Measurements from ENCODE around the gene SPCS1. TPM values are rescaled to one million over a fixed set of nuclear protein-coding genes. Genes with fewer than 3 reads are reported as not detected.

Gene SPCS1
- total RNA-seq: 219 and 289 TPM in 2 replicates

GRCh38 chr3:52705688-52706686 is at the start of gene SPCS1, which contains the start of gene GLT8D1:
TSS of gene SPCS1 (plus strand) at chr3:52706106. CDS start at chr3:52706247, 141 bp downstream.
TSS of gene GLT8D1 (minus strand) at chr3:52705791. CDS start at chr3:52700460, 5,331 bp downstream.

DNA sequence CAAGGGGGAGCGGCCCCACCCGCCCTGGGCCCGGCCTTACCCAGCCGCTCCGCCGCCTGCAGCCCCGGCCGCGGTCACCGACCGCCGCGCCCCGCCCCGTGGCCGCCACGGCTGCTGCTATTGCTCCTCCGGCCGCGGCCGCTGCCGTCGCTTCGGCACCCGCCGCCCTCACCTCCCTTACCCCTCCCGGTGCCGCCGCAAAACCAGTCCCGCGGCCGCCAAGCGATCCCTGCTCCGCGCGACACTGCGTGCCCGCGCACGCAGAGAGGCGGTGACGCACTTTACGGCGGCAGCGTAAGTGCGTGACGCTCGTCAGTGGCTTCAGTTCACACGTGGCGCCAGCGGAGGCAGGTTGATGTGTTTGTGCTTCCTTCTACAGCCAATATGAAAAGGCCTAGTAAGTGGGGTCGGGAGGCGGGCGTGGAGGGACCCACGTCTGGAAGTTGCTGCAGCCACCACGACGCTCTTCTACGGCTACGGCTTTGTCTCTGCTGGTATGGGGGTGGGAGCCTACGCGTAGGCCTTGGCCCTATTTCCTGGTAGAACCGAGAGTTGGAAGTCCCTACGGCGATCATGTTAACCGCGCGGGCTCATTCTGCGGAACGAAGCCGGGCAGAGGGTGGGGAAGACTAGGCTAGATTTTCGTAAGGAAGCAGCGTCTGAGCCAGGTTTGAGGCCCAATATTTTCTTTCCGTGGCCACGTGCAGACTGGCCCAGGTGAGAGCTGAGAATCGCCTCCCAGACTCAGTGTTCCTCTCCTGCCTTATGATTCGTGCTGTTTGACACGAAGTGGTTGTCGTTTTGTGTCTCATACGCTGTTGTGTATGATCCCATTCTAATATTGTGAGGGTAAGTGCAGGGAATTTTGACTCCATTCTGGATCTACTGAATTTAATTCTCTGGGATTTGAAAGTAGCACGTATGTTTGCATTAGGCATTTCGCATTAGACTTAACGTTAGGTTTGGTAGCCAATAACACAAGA is 19.9 kb upstream of the SPCS1 start, which contains the start of the genes GNL3 and PBRM1:
GNL3 (plus strand) TSS at position 324 of the 983 bp plus-strand sequence; CDS start at position 385, 61 bp downstream.
PBRM1 (minus strand) TSS at position 205 of the 983 bp plus-strand sequence.

Other genes with a start within 250 kb of the SPCS1 start
- 0.86 and 1.9 TPM in 2 replicates for gene STAB1, start 210.8 kb upstream of the SPCS1 start, total RNA-seq
- gene NT5DC2, start 172.2 kb upstream of the SPCS1 start, total RNA-seq: 205 and 221 TPM in 2 replicates
- 1.4 and 3.5 TPM in 2 replicates for gene UQCC5, start 169.5 kb upstream of the SPCS1 start, total RNA-seq
- gene PBRM1, start 20.2 kb upstream of the SPCS1 start, total RNA-seq: 22.5 and 28.5 TPM in 2 replicates
- 94.5 and 114 TPM in 2 replicates for gene GNL3, start 20.1 kb upstream of the SPCS1 start, total RNA-seq
- 103 and 120 TPM in 2 replicates for gene GLT8D1, start 315 bp upstream of the SPCS1 start, total RNA-seq
- 11.8 and 18.1 TPM in 2 replicates for gene NEK4, start 64.8 kb downstream of the SPCS1 start, total RNA-seq
- not detected in 2 replicates for gene ITIH1, start 71.5 kb downstream of the SPCS1 start, total RNA-seq
- not detected in 2 replicates for gene ITIH3, start 88.7 kb downstream of the SPCS1 start, total RNA-seq
- 0.29 TPM in 1 of 2 replicates, not detected in the other for gene ITIH4, start 124.6 kb downstream of the SPCS1 start, total RNA-seq
- gene MUSTN1, start 128.9 kb downstream of the SPCS1 start, total RNA-seq: not detected in 2 replicates
- 13.6 and 31.7 TPM in 2 replicates for gene STIMATE, start 191.4 kb downstream of the SPCS1 start, total RNA-seq